Epithelial cell of esophagus (primary cell): ENCODE results near the gene ZNF367.

Source experiments
- DNase-seq: peaks from one replicate; pipeline ENCODE4 v3.0.0; 2010; ENCODE audit warnings: low read depth
- H3K4me3 ChIP-seq: 2 replicates; pipeline ENCODE4 v1.5.1; 2011; ENCODE audit warnings: mild to moderate bottlenecking, low read length, control low read depth
- CTCF ChIP-seq: IDR thresholded peaks from 2 replicates; pipeline ENCODE4 v1.5.1; 2011; ENCODE audit warnings: low read depth, mild to moderate bottlenecking, low read length, control low read depth, inconsistent platforms; ENCODE audit not compliant: insufficient read depth; ENCODE audit errors: missing control alignments

The ZNF367 gene

DNA sequence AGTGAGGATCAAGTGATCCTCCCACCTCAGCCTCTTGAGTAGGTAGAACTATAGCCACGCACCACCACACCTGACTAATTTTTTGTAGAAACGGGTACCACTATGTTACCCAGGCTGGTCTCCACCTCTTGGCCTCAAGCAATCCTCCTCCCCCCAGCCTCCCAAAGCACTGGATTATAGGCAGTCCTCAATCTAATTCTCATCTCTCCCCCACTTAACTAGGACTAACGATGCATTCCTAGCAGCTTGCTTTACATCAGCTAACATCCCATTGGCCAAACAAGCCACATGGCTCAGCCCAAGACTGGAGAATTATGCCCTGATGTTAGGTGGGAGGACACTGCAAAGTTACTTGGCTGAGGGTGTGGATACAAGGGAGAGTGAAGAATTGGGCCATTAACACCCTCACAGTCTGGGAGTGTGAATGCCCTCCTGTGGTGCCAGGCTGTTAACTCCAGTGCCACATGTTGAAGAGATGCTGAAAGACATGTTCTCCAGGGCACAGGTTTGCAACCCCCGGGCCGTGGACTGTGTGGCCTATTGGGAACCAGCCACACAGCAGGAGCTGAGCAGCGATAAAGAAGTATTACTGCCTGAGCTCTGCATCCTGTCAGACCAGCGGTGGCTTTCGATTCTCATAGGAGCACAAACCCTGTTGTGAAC lies 5.3 kb upstream of the ZNF367 start:
- DNase-seq, result no peak
- H3K4me3 ChIP-seq, result no peak overlapping the region
- no peak for TF ChIP-seq CTCF

- TF ChIP-seq CTCF, result no peak
- H3K4me3 ChIP-seq, result no peak overlapping the region
- DNase-seq, result peak; percentile 95
Measured at GRCh38 chr9:96420468-96421219, 2.5 kb upstream of the ZNF367 start.

- no peak overlapping the region for H3K4me3 ChIP-seq
- no peak for DNase-seq
- TF ChIP-seq CTCF, result no peak
Measured at GRCh38 chr9:96419691-96419969, 1.5 kb upstream of the ZNF367 start.

DNA sequence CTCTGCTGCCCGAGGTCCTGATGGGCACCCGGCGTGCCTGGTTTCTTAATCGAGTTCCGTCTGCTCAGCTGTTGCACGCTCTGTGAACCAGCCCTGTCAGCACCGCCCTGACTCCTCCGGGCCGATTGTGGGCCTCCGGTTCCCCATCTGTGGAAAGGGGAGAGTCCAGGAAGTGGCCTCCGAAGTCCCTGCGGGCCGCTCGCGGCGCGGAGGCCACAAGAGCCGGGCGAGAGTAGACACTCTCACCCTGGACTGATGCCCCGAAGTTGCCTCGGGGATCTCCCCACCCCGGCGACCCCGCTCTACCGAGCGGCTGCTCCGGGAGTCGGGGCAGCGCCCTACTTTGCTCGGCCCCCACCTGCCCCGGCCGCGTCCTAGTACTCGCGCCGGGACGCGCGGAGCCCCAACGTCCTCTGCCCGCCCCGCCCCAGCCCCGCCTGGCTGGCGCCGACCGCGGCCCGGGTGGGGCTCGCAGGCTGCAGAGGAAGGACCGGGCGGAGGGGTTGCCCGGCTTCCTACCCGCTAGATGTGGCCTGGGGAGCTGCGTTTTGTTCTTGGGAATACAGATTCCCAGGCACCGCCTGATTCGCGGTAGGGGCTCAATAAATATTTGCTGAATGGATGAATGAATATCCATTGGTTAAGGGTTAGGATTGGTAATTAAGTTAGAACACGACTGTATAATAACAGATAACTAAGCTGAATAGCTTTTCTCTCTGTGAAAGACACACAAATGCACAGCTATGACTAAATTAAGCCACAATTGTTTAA lies 935 bp upstream of the ZNF367 start:
- peak overlapping the region; percentile 63 for H3K4me3 ChIP-seq
- no peak for TF ChIP-seq CTCF
- DNase-seq, result peak; percentile 49

DNA sequence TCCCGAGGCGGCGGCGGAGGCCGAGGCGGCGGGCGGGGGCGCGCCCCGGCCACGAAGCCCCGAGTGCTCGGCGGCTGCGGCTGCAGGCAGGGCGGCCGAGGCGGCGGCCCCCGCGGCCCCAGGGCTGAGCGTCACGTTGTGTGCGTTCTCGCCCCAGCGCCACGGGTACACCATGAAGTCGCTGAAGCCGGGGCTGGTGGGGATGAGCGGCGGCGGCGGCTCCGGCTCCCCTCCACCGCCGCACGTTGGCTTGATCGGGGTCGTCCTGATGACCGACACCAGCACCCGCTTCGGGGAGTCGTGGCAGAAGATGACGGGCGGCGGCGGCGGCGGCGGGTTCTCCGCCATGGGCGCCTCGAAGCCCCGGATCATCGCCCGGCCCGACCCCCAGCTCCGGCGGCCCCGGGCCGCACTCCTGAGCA lies 498 bp downstream of the ZNF367 start:
- DNase-seq, result no peak

GRCh38 chr9:96417051-96417586 lies 1.1 kb downstream of the ZNF367 start:
- peak overlapping the region; percentile 88 for H3K4me3 ChIP-seq
- peak; percentile 88 for DNase-seq
- no peak for TF ChIP-seq CTCF

More for the DNA sequence above, 498 bp downstream of the ZNF367 start:
- TF ChIP-seq CTCF, result no peak
- peak overlapping the region; percentile 88 for H3K4me3 ChIP-seq
